NCI-H2196 (cell line): ENCODE results near the gene CAMTA1.
A peak's percentile ranks its signal among the peaks of the same experiment; 100 is the strongest.

Source experiments
- DNase-seq: peaks from one replicate; lab custom pipeline; 2025; ENCODE audit not compliant: unreplicated experiment; lab: John Stamatoyannopoulos, UW

The CAMTA1 gene

GRCh38 chr1:7220712-7221252 lies 435.5 kb downstream of the CAMTA1 start:
- DNase-seq: no peak

GRCh38 chr1:7221826-7222694 lies 436.8 kb downstream of the CAMTA1 start:
- no peak for DNase-seq

GRCh38 chr1:7222695-7223015 lies 437.4 kb downstream of the CAMTA1 start:
- DNase-seq: no peak

- DNase-seq: peak; percentile 7
These were observed 438.3 kb downstream of the CAMTA1 start for GRCh38 chr1:7223334-7224080.

- DNase-seq: no peak
These were observed 438.9 kb downstream of the CAMTA1 start for GRCh38 chr1:7224081-7224534.

GRCh38 chr1:7224644-7225043 lies 439.4 kb downstream of the CAMTA1 start:
- no peak for DNase-seq

GRCh38 chr1:7225711-7226505 lies 440.7 kb downstream of the CAMTA1 start:
- no peak for DNase-seq

- DNase-seq: no peak
These were observed 442.4 kb downstream of the CAMTA1 start for GRCh38 chr1:7227654-7228053.

- DNase-seq: peak; percentile 42
These were observed 443.2 kb downstream of the CAMTA1 start for GRCh38 chr1:7228252-7228961.

- peak; percentile 38 for DNase-seq
These were observed 443.9 kb downstream of the CAMTA1 start for GRCh38 chr1:7229186-7229585.

GRCh38 chr1:7229696-7230631 lies 444.7 kb downstream of the CAMTA1 start:
- no peak for DNase-seq

- no peak for DNase-seq
These were observed 447.4 kb downstream of the CAMTA1 start for GRCh38 chr1:7232441-7233236.

- no peak for DNase-seq
These were observed 447.9 kb downstream of the CAMTA1 start for GRCh38 chr1:7233237-7233540.

- no peak for DNase-seq
These were observed 448.6 kb downstream of the CAMTA1 start for GRCh38 chr1:7233646-7234470.

- DNase-seq: no peak
These were observed 449.2 kb downstream of the CAMTA1 start for GRCh38 chr1:7234471-7234755.

- DNase-seq: no peak
These were observed 450.7 kb downstream of the CAMTA1 start for GRCh38 chr1:7235871-7236517.

- DNase-seq: no peak
These were observed 451.7 kb downstream of the CAMTA1 start for GRCh38 chr1:7236844-7237515.
